Measurements from ENCODE around the gene HBS1L.

GRCh38 chr6:134928151-134928900 lies 126.3 kb downstream of the HBS1L start:
- TF ChIP-seq CTCF (IDR thresholded peaks at IDR 0.05; ENCODE audit: borderline replicate concordance, extremely low read depth, low read length, poor library complexity, severe bottlenecking) (no peak), EZH2 (IDR thresholded peaks at IDR 0.05; ENCODE audit: borderline replicate concordance, low read depth, low read length, severe bottlenecking) (no peak)

All from DND-41 (cell line).